ENCODE data around the gene RCOR1.

The RCOR1 gene

DNA sequence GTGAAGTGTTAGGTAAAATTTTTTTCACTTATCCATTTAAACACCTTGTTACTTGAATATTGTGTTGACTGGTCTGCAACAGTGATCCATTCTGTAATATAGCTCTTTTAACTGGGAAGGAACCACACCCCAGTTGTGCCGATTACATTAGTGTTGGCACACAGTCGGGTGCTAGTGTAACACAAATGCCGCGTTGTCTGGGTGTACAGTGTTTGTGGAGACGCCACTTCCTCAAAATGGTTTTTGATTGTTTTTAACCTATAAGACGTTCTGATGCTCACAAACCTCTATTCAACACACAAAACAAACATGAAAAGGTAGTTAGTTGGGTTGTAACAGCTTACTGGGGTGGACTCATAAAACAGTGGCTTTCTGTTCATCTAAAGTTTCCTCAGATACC is 136.8 kb downstream of the RCOR1 start:
- no peak for DNase-seq

DNA sequence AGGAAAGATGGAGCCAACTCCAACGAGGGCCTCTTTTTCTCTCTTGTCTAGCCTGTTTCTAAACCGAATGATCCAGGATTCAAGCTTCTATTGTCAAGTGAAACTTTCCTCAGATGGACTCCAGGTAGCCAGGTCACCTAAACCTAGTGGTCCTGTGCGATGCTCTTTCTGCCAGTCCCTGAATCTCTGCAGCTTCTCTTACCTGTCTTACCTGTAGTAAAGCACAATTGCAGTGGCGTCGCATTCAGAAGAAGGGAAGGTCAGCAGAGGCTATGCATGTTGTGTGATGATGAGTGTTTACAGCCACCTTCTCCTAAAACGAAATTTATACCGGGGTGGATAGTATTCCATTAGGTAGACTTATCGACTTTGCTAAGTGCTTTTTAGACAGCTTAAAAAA is 137.4 kb downstream of the RCOR1 start:
- no peak for DNase-seq

- DNase-seq = no peak
Observed at GRCh38 chr14:102731101-102731870, 138.8 kb downstream of the RCOR1 start.

- no peak for DNase-seq
Observed at GRCh38 chr14:102731871-102732800, 139.7 kb downstream of the RCOR1 start.

DNA sequence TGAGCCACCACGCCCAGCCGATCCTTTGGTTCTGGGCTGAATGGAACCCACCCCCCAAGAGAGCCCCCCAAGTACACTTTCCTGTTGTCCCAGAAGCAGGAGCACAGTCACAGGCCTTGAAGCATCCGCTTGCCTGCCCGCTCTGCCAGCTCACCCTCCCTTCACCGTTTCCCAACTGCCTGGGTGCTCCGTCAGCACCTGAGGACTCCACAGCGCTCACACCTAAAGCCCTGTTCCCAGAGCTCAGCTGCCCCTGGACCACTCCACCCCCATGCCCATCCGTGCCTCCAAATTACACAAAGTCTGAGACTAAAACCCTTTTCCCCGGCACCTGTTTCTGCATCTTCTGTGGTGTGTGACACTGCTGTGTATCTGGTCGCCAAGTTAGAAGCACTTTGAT is 140.5 kb downstream of the RCOR1 start:
- DNase-seq = no peak

DNA sequence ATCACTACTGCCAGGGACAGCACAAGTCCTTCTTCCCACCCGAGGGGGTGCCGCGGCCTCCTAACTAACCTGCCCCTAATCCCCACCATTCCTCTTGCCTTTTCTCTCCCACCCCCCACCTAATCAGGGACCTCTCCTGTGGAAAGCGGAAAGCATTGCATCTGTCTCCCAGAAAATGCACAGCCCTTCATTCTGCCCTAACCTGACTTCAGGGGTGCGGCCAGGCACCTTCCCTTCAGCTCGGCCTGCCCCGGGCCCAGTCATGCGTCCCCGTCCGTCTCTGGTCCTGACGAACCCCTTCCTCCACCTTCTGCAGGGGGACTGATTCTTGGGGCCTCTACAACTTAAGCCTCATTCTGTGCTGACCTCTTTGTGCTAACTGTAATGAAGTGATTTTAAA is 140.9 kb downstream of the RCOR1 start:
- DNase-seq = no peak

DNA sequence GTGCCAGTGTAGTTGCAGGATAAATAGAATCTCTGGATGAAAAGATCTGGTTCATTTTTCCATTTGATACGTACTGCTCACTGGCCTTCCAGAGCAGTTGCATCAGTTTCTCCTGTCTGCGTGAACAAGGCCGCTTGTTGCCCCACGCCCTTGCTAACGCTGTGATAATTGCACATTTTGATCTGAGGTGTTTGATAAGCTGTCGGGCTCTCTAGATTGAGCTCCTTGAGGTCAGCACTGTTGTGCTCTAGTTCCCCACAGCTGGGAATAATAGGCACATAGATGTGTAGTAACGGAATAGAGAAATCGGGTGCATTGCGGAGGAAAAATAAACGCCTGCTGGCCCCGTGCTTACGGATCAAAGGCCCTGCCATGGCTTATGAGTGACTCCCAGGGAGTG is 142.0 kb downstream of the RCOR1 start:
- DNase-seq = no peak

- DNase-seq = no peak
Observed at GRCh38 chr14:102736956-102737355, 144.5 kb downstream of the RCOR1 start.

DNA sequence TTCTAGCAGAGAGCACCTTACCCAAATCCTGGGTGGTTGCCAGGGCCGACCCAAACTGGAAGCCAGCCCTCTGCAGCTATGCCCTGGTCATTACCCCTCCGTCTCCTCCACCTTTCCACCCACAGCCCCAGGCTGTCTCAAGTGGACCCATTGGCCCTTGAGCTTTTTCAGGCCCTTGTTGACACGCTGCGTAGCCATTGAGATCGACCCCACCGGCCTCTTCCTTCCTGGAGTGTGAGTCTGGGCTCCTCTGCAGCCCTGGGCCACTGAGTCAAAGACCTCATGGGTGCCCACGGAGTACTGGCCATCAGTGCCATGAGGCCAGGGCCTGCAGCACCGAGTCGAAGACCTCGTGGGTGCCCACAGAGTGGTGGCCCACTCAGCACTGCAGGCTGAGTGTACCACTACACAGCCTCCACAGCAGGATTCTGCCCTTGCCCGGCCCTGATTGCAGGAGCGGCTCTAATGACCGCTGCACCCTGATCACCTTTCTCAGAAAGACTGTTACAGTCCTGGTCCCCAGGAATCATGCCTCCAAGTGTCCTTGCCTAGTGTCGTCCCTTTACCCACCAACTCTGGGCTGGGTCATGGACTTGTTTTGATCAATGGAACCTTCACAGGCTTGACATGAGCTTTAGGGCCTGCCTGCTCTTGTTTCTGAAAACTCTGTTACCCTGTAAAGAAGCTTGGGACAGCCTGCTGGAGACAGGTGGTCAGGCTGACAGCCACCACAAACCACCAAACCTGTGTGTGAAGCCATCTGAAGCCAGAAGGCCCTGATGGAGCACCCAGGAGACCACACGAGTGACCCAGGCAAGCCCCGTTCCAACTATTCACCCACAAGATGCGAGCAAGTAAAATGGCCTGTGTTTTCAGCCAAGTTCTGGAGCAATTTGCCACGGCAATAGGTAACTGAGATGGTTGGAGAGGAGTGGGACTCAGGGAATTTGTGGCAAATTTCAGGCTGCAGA is 145.2 kb downstream of the RCOR1 start:
- no peak for DNase-seq

GRCh38 chr14:102738373-102739189 is 146.1 kb downstream of the RCOR1 start:
- DNase-seq = no peak

GRCh38 chr14:102739190-102739469 is 146.7 kb downstream of the RCOR1 start:
- DNase-seq = no peak

DNA sequence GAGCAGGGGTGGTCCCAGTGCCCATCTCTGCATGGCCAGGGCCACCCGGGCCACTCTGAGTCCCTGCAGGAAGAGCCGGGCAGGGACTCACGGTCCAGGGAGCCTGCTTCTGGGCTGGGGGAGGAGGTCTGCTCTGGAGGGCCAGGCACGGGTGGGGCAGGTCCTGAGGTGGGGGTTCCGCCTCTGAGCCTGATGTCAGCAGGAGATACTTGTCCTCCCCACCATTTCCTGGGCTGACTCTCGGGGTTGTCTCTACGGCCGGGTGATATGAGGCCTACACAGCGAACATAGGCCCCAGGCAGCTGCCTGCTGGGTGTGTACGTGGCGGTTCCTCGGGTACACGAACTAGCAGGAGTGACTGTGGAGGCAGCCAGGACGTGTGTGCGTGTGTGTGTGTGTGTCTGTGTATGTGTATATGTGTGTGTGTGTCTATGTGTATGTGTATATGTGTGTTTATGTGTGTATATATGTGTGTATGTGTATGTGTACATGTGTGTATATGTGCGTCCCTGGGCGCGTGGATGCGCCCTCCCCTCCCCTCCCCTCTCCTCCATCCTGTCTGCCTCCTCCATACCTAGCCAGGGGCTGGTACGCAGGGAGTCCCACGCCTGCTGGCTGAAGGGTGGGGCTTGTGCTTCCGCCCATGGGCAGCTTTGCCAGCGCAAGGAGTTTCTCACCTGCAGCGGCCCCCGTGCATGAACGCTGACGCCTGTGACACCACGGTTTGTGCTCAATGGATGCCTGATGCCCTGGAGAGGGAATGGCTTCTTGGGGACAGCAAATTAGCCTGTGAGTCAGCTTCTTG is 154.4 kb downstream of the RCOR1 start:
- no peak for DNase-seq

- no peak for DNase-seq
Observed at GRCh38 chr14:102748806-102749205, 156.4 kb downstream of the RCOR1 start.

DNA sequence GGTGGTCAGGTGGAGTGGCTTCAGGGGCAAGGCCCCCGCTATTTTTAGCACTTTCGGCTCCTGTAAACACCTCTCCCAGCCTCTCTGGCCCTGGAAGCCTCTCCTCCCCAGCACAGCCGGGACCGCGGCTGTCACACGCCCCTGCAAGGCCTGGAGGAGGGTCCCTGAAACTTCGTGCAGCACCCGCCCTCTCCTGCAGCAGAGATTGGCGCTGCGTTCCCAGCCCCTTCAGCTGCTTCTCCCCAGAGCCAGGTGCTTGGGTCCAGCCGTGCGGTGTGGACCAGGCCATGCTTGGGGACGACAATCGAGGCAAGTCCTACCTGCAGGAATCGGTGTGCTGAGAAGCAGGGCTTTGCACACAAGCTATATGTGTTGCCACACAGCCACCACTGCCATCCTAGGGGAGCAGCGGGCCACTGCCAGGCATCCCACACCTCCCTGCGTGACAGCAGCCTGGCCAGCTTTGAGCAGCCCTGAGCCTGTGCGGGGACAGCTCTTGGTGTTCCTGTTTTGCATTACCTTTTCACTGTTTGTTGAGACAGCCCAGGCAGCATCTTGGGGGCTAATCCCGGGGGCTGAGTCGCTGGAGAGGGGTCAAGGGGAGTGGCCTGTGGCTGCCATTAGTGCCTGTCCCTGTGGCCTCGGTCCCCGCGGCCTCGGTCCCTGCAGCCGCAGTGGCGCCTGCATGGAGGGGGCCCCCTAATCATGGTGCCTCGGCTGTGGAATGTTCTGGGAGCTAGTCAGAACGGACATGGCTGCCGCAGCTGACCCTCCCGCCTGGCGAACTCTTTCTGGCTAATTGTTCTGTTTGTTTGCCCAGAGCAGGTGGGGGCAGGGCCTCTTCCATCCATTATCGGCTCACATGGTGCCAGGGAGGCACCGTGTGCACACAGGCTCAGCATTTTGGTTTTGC is 157.2 kb downstream of the RCOR1 start:
- DNase-seq = no peak

DNA sequence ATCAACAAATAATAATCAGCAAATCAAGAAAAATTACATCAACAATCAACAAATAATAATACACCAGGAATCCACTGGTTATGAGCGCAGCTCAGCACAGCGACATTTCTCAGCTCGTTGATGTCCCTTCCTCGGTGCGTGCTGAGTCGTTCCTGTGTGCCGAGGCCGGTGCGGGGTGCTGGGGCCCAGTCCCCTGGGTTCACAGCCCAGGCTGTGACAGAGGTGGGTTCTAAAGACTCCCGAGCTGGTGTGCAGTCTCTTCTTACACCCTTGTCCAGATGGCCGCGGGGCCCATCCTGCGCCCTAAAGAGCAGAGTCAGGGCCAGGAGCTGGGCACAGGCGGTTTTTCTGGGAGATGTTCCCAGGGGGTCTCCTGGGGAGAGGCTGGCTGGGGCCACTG is 157.9 kb downstream of the RCOR1 start:
- DNase-seq = no peak

- no peak for DNase-seq
Observed at GRCh38 chr14:102751088-102751487, 158.6 kb downstream of the RCOR1 start.

GRCh38 chr14:102752239-102752847 is 159.9 kb downstream of the RCOR1 start:
- DNase-seq = no peak

GRCh38 chr14:102754370-102755262 is 162.2 kb downstream of the RCOR1 start:
- no peak for DNase-seq

- no peak for DNase-seq
Observed at GRCh38 chr14:102757646-102758045, 165.2 kb downstream of the RCOR1 start.
